ENCODE data around the gene ADGRG6.
A peak's percentile ranks its signal among the peaks of the same experiment; 100 is the strongest.

Gene ADGRG6

DNA sequence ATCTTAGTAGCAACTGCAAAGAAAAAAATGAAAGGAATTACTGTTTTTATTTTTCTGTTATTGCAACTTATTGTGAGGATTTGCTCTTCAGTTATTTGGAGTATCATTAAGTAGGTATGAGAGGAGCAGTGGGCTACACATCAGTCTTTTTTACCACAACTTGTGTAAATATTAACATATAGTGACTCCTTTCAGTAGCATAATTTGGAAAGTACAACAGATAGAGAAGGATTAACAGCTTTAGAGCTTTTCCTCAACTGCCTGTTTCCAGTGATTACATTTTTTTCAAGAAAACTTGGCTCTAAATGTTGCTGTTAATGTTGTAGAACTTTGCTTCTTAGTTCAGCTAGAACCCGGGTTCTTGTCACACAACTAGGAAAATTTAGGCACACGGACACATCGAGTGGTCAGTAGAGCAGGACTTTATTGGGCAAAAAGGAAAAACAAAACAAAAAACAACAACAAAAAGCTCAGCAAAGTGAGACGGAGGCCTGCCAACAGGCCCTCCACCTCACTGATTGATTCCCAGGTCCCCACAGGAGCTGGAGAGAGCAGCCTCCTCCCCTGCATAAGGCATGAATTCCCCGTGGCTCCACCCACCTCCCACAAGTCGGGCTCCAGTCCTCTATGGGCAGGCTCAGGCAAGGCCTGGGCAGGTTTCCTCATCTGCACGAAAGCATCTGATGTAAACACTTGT, 75.1 kb downstream of the ADGRG6 start:
- DNase-seq (ENCODE audit: low spot score), result no peak

DNA sequence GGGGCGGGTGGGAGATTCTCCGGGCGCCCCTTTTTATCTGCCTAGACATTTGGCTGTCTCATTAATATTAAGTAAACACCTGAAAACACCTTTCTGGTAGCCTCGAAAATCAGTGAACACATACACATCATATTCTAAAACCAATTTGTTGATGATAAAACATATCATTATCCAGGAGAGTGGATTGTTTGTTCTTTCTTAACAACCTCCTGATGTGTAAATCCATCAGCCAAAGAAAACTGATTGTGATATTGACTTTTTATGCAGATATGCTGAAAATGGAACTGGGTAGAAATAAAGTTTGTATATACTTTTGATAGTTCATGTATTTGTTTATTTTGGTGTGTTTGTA, 75.7 kb downstream of the ADGRG6 start:
- no peak for DNase-seq (ENCODE audit: low spot score)

DNA sequence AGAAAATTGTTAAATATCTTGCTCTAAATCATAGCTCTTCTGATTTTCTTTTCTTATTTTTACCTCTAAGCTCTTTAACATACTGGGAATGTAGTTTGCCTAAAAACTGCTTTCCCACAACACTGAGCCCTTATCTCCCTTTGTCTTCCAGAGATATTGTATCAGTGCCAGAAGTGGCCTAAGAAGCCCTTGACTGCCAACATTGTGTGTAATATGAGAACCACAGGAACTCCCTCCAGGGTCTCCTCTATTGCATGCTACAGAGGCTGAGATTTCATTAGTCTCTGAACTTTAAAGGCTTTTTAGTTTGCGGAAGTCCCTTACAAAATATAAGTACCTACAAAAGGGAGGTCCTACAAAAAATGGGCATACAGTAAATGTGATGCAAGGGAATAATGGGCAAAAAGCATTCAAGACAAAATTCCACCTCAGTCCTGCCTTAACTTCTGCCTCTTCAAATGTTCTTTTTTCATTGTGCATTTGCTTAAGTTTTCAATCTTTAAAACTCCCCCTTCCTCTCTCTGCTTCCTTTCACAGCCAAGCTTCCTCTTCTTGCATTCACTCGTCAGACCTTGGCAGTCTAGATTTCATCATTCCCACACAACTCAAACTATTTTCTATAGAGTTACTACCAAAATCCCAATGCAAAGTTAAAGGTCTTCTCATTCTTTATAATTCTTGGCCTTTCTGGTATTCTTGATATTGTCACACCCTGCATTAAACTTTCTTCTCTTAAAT, 76.5 kb downstream of the ADGRG6 start:
- DNase-seq (ENCODE audit: low spot score), result no peak

DNA sequence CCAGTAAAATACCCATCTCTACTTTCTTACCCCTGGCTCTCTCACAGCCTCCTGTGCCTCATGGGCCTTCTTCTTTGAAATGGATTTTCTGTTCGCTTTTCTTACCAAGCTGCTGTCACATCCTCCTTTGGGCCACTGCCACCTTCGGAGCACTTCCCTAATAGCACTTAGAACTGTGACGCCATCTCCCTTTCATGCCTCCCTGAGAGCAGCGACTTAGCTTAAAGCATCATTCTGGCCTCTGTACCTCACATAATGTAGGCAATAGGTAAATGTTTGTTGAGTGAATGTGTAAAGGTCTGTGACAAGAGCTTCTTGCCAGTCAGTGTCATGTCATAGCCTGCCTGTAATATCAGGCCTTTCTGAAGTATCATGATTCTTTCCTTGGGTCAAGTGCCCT, 78.8 kb downstream of the ADGRG6 start:
- DNase-seq (ENCODE audit: low spot score), result no peak

DNA sequence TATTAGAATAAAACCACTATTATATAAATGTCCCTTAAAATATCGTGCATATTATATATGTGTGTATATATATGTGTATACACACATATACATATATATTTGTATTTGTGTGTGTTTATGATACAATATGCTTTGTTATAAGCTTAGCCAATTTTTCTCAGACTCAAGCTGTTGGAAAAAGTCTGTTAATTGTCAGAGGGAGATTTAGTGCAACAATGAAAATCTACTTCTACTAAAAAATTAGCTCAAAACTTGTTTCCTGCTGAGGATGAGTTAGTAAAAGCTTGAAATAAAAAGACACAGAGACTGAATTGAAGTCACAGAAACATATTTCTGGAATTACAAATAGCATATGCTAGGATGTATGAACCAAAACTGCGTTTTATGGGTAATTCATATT, 79.4 kb downstream of the ADGRG6 start:
- no peak for DNase-seq (ENCODE audit: low spot score)

DNA sequence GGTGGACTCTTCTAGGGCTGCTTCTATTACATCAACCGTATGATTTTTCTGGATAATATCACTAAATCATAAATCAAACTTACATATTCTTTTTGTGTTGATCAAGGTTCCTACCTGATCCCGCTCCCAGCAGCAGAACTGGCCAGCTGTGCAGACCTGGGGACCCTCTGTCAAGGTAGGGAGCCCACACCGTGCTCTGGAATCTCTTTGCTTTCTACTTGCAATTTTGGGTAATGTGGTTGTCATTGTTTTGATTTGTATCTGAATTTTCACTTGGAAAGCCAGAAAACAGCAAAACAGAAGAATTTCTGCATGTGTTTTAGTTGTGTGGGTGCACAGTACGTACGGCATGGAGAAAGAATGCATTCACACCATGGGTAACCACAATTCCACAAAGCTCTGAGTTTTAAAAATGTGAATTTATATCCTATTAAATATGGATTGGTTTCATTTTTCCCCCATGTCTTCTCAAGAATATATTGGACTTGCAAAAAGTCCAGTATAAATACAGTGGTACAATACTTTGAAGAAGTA, 80.1 kb downstream of the ADGRG6 start:
- DNase-seq (ENCODE audit: low spot score), result no peak

DNA sequence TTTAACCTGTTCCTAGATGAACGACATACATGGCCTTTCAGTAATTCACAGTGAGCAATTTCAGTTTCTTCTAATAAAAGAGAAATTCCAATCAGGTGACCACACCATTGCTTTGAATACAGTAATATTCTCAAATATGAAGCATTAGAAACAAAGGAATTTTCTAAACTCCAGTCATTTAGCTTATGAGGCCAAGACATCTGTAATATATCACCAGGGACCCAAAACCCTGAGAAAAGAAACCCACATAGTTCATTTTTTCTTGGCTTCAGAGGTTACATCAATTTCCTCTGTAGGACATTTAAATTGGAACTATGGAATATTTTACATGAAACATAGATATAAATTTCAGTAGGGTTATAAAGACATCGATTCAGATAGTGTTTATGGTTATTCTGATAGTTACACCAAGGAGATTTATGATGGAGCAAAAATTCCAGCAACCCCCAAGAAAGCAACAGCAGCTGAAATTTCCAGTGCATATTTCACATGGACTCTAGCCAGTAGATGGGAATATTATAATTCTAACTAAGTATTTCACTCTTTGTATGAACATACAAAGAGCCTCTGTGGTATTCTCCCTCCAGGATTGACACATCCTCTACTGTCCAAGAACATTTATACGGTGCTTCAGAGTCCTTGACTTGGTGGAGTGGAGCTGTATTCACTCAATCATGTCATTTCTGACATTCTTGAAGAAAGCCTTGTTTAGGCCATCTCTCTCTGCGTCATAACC, 82.9 kb downstream of the ADGRG6 start:
- DNase-seq (ENCODE audit: low spot score), result no peak

DNA sequence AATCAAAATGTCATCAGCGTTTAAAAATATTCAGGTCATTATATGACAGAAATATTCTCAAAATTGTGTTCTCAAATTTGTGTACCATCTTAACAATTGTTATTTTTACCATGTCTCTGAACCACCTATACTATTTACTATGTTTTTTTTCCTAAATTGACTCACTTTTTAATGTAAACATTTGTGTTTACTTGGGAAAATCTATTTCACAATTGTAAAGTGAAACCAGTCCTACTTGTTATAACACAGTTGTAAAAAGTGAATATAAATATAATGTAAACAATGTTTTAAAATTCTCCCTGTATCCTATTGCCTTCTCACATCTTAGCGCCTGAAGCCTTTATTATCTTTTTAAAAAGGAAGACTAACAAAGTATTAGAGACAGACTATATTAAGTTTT, 83.5 kb downstream of the ADGRG6 start:
- DNase-seq (ENCODE audit: low spot score), result no peak

DNA sequence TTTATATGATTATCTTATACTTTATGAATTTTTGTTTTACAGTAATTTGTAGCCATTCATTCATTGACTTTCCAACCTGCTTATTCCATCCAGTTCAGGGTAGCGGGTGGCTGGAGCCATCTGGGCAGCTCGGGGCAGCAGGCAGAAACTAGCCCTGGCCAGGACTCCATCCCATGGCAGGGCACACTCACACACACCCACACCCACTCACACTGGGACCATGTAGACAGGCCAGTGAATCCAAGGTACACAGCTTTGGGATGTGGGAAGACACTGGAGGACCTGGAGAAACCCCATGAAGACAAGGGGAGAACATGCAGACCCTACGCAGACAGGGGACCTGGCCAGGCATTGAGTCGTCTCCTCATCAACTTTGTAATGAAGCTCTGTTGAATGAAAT, 84.8 kb downstream of the ADGRG6 start:
- no peak for DNase-seq (ENCODE audit: low spot score)

DNA sequence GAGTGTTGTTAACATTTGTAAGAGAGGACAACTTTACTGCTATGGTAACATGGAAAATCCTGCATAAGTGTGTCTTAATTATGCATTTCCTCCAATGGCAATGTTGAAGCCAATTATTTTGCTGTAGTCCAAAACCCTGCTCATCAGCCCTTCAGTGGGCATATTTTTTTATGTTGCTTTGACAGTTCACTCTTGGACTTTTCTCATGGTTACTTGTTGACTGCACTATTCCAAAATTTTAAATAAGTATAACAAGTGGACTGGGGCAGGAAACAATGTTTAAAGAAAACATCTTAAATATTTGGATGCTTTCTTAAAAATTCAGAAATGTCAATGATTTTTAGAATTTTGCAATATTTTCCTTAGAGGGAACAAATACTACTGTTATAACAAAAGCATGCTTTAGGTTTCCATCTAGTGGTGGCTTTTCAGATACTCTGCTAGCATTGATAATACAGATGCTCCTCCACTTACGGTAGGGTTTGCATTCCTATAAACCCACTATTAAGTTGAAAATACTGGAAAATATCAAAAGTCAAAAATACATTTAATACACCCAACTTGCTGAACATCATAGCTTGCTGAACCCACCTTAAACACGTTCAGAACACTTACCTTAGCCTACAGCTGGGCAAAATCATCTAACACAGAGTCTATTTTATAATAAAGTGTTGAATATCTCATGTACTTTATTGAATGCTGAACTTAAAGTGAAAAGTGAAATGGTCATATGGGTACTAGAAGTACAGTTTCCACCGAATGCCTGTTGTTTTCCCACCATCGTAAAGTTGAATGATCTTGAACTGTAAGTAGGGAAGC, 86.4 kb downstream of the ADGRG6 start:
- peak; percentile 13 for DNase-seq (ENCODE audit: low spot score)

DNA sequence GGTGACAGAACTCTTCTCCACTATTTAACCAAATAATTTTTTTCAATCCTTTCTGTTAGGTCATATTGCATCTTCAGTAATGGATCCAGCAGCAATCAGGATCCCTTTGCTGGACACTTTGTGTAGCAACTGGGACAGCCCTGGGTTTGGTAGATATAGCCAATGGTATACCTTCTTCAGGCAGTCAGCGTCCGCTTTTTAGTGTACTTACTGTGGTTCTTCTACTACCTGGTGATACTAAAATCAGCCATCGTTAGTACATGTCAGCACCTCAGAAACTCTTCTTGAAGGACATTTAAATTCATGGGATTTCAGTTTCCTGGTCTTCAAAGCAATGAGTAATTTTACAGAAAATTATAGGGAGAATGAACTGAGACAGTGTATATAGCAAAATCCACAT, 93.5 kb downstream of the ADGRG6 start:
- no peak for DNase-seq (ENCODE audit: low spot score)

DNA sequence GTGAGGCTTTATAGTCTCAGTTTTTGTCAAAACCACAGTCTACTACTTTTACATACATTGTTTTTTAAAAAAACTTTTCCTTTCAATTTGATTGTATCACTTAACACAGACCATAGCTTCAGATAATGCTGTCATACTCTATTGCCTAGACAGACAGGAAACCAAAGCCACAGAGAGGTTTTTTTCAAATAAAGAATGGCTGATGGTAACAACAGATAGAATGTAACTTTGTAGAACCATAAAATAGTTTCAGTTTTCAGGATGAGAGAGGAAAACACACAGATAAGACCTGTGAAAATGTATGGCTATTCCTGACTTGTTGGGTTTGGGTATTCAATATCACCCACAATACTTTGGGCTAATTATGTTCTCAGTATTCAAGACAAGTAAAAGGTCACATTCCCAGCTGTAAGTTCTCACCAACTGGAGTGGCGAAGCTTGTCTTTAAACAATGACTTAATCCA, 94.0 kb downstream of the ADGRG6 start:
- DNase-seq (ENCODE audit: low spot score), result no peak

DNA sequence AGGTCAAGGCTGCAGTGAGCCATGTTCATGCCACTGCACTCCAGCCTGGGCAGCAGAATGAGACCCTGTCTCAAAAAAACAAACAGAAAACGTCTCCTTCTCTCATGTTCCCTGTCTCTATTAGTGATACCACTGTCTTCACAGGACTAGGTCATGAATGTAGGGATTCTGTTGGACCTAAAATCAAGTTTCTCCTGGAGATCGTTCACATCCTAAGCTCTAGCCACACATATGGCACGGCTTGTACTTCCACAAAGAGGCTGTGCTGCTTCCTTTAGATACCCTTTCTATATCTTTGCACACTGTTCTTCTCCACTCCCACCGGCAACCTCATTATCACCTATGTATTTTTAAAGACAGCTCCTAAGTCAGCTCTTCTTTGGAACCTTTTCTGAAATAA, 96.5 kb downstream of the ADGRG6 start:
- DNase-seq (ENCODE audit: low spot score), result no peak

DNA sequence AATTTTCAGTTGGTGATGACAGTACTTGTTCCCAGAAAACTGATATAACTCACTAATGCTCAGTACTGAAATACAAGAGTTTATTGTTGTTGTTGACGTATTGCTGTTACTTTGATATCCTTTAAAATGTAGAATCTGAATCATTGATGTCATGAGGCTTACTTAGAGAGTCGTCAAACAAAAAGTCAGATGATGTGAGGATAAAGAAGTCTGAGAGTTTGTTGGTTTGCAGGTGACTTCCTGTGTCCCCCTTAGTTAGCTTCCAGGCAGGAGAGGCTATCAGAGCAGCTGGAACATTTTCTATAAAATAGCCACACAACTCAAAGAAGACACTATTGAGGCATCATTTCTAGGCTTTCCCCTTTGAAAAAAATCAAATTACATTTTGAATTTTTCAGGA, 97.9 kb downstream of the ADGRG6 start:
- no peak for DNase-seq (ENCODE audit: low spot score)

DNA sequence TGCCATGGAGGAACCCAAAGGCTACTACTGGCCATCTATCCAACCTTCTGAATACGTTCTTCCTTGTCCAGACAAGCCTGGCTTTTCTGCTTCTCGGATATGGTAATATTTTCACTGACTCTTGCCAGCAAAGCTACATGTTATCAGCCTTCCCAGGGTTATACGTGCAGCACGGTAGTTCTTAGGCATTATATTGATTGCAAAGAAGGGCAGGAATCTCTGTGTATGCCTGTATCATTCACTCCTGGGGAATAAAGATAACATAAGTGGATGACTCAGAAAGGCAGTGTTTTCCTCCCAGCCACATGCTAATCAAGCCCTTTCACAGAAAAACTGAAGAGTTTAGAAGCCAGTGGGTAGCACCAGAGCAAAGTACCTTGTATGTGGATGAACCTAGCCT, 98.7 kb downstream of the ADGRG6 start:
- peak; percentile 7 for DNase-seq (ENCODE audit: low spot score)

DNA sequence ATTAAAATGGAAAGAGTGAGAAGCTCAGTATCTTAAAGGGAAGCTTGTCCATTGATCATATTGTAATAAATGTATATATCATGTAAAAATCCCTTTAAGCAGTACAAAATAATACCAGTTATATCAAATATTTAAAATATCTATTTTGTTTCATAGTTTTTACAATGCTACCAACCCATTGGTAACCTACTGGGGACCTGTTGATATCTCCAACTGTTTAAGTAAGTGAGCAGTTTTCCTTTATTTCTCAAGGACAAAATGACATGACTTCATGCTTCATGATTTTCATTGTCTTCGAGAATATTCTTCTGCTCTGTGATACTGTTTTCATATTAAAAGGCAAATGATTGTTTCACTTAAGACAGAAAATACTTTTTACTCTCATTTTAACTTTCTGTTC, 100.0 kb downstream of the ADGRG6 start:
- no peak for DNase-seq (ENCODE audit: low spot score)

DNA sequence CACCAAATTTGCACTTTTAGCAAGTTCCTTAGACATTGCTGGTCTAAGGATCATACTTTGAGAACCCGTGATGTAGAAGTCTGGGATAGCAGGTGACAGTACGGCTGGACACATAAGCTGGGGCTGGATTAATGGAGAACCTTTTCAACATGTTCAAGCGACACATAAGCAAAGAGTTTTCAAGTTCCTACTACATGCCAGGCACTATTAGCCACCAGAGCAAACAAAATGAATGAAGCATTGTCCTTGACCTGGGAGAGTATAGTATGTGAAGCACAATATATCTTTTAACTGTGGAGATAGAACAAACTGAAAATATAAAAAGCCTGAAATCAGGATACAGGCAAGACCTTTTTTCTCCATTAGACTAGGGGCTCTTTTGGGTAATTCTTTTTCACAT, 102.9 kb downstream of the ADGRG6 start:
- no peak for DNase-seq (ENCODE audit: low spot score)

DNA sequence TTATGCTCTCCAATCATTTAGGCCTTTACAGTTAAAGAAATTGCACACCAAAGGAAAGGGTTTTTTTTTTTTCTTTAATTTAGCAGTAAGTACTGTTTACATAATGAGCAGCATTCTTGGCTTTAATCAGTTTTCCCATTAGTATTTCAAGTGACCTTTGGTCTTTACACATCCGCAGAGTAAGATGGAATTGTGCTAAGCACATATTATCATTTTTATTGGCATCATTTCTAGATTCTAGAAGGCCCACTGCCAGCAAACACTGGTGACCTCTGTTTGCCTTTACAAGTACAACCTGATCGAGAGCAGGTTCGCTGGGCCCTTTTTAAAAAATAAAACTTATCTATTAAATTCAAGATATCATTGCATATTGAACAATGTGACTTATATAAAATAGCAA, 104.3 kb downstream of the ADGRG6 start:
- DNase-seq (ENCODE audit: low spot score), result no peak

DNA sequence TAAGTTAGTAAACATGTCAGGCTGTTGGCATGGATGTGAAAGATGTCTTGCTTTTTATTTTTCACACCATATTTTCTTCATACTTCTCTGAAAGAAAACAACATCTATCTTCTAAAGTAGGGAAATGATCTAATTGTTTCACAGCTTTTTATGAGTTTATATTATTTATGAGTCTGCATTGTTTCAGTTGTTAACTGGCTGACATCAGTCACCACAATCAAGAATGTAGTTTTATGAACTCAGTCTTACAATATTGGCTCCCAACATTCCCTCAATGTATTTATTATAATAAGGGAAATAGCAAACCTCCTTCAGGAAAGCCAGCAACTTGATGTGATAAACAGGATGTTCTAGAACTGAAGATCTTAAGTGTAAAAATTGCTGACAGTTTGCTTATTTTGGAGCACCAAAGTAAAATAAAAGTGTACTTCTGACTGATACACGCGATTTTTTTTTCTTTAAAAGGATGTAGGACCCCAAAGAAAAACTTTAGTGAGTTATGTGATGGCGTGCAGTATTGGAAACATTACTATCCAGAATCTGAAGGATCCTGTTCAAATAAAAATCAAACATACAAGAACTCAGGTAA, 106.0 kb downstream of the ADGRG6 start:
- DNase-seq (ENCODE audit: low spot score), result no peak

DNA sequence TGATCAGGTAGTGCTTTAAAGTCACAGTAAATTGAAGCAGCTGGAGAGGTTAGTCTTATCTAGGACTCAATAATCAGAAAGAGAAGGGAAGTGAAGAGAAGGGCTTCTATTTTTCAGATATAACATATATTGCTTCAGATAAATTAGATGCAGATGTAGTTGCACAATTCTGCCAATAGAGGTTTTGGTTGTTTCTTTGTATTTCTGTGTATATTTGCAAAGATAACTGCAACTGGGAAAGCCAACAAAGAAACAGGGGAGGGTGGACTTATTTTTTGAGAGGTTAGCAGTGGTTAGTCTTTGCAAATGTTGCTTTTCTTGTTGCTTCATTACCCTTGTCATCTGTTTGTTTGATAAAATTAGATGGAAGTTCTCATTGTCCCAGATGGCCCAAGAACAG, 106.6 kb downstream of the ADGRG6 start:
- DNase-seq (ENCODE audit: low spot score), result no peak

DNA sequence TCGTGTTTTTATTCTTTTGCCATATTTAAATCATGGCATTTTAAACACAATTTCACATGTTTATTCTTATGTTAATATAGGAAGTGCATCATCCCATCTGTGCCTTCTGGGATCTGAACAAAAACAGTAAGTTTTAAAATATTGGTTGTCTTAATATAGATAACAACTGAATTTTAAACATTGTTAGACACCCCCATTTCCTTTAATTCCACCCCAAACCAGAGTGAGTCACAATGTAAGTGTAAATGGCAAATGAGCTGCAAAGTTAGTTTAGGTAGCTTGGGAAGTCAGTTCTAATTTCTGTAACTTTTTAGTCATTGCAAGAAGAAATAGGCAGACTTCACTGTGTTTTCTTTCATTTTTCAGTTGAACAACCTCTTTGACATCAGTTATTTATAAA, 108.0 kb downstream of the ADGRG6 start:
- DNase-seq (ENCODE audit: low spot score), result no peak

DNA sequence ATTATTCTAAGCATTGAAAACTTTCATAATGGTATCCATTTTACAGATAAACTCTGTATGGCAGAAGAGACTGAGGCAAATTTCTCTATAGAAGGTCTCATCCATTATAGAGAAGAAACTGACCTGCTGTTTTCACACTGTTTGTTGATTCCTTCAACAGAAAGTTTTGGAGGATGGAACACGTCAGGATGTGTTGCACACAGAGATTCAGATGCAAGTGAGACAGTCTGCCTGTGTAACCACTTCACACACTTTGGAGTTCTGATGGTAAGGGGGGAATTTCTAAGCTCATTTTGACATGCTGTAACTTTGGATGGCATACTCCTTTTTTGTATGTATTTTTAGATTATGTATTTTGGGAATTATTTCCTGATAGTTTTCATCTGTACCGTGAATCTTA, 109.3 kb downstream of the ADGRG6 start:
- DNase-seq (ENCODE audit: low spot score), result no peak
